Hematopoietic multipotent progenitor cell treated with erythropoietin and hydrocortisone succinate and interleukin-3 and kit ligand, for 15 days (in vitro differentiated cells): ENCODE results near the gene GPR3.
"Not testable (repeated sequence)": the region's sequence is repeated elsewhere in the genome, so short reads cannot be mapped to it uniquely, and the experiment has no call there.

Source experiments
- DNase-seq: peaks from one replicate; pipeline ENCODE4 v3.0.0-alpha.2; 2015; ENCODE audit warnings: low spot score

Gene GPR3

GRCh38 chr1:27380224-27380623 lies 12.2 kb upstream of the GPR3 start:
- DNase-seq: no peak

GRCh38 chr1:27380766-27381733 lies 11.4 kb upstream of the GPR3 start:
- no peak for DNase-seq

GRCh38 chr1:27381969-27382762 lies 10.3 kb upstream of the GPR3 start:
- DNase-seq: no peak

GRCh38 chr1:27383039-27383605 lies 9.3 kb upstream of the GPR3 start, which contains the start of gene CD164L2:
Gene CD164L2 (minus strand): TSS chr1:27383333. CDS start chr1:27383239, 94 bp downstream.
- DNase-seq: peak; percentile 32

- no peak for DNase-seq
Observed at GRCh38 chr1:27383661-27384060, 8.8 kb upstream of the GPR3 start.

- not testable (repeated sequence) for DNase-seq
Observed at GRCh38 chr1:27384797-27385196, 7.6 kb upstream of the GPR3 start.

GRCh38 chr1:27388337-27389005 lies 4.0 kb upstream of the GPR3 start:
- peak; percentile 65 for DNase-seq

GRCh38 chr1:27391511-27392095 lies 819 bp upstream of the GPR3 start:
- DNase-seq: peak; percentile 53

- no peak for DNase-seq
Observed at GRCh38 chr1:27392778-27393635, 585 bp downstream of the GPR3 start.

GRCh38 chr1:27393641-27394281 lies 1.3 kb downstream of the GPR3 start:
- DNase-seq: no peak

- no peak for DNase-seq
Observed at GRCh38 chr1:27394282-27394658, 1.8 kb downstream of the GPR3 start.

GRCh38 chr1:27394925-27395324 lies 2.5 kb downstream of the GPR3 start:
- DNase-seq: no peak

- peak; percentile 77 for DNase-seq
Observed at GRCh38 chr1:27395441-27396195, 3.2 kb downstream of the GPR3 start.

GRCh38 chr1:27397110-27397509 lies 4.7 kb downstream of the GPR3 start:
- no peak for DNase-seq

GRCh38 chr1:27397749-27398148 lies 5.3 kb downstream of the GPR3 start:
- no peak for DNase-seq

GRCh38 chr1:27398405-27399149 lies 6.2 kb downstream of the GPR3 start:
- no peak for DNase-seq

- no peak for DNase-seq
Observed at GRCh38 chr1:27399251-27400025, 7.0 kb downstream of the GPR3 start.
